ENCODE measurements around the gene DLGAP1.
A peak's percentile ranks its signal among the peaks of the same experiment; 100 is the strongest.

Gene DLGAP1

DNA sequence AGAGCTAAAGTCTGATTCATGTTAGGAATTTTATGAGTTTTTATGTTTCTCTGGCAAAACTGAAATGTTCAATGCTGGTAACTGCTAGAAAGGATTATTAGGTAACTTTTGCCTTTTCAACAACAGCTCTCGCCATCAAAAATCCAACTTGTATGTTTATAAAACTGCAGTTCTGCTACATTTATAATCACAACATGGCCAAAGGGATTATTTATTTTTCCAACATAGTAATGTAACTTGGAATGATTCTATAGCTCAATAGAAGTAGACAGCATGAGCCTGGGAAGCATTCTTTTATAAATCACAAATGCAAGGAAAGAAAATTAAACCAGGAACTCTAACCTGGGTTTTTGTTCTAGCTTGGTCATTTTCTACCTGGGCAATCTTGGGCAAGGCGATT, 534.3 kb downstream of the DLGAP1 start:
- Mint-ChIP-seq H3K27ac (no peak overlapping the region), H3K4me3 (no peak overlapping the region), H3K9me3 (peaks cover 0 to 1% of the 10 kb centered on the region in 2 donors), H3K27me3 (peaks cover 4 to 17% of the 10 kb centered on the region in 2 donors), H3K36me3 (no peaks in the 10 kb centered on the region), H3K4me1 (peaks cover 0 to 3% of the 10 kb centered on the region in 2 donors)
- ATAC-seq (replicated peaks), result no peak
- DNase-seq, result no peak

DNA sequence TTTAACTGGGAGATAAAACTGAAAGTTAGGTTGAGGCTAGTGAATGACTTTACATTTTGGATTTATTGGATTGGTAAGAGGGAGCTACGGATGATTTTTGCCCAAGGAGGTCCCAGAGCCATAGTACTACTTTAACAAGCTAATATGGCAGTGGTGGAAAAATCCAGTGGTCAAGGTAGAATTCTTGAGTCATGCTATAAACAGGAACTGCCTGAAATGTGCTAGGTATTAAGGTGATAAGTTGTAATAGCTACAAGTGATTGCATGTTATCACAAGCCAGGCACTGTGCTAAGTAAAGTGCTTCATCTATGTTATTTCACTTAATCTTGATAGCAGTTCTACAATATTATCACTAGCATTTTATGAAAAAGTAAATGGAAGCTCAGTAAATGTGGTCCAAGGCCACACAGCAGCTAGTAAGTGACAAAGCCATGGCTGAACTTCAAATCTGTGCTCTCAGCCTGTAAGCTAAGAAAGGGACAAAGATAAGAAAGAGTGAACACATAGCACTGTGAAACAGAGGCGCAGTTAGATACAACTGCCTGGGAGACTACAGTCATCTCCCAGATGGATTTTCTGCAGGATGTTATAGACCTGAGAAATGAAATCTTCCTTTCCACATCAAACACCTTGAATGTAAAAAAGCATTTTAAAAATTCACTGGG, 535.6 kb downstream of the DLGAP1 start:
- no peak for DNase-seq
- H3K27me3 Mint-ChIP-seq, result peaks cover 4 to 17% of the 10 kb centered on the region in 2 donors
- H3K36me3 Mint-ChIP-seq, result no peaks in the 10 kb centered on the region
- H3K4me1 Mint-ChIP-seq, result peaks cover 0 to 3% of the 10 kb centered on the region in 2 donors
- H3K27ac Mint-ChIP-seq, result no peak overlapping the region
- peaks cover 0 to 1% of the 10 kb centered on the region in 2 donors for H3K9me3 Mint-ChIP-seq
- H3K4me3 Mint-ChIP-seq, result no peak overlapping the region
- ATAC-seq (replicated peaks), result no peak

DNA sequence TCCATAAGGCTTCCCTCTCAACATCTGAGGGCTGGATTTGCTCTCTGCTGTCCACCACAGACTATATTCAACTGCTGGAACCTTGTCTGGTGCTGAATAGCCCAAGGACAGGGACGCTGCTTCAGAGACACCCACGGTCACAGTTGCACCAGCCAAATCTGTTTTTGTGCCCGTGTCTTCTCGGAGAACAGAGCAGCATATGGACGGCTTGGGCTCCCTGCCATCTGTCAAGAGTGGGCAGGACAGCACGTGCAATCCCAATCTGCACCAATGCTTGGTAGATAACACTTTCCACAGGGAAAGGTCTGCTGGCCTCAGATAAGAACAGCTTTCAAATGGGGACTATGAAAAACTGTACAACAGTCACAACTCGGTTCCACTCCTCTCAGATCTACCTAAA, 539.0 kb downstream of the DLGAP1 start:
- Mint-ChIP-seq H3K36me3 (no peaks in the 10 kb centered on the region), H3K27ac (no peak overlapping the region), H3K27me3 (peaks cover 4 to 12% of the 10 kb centered on the region in 2 donors), H3K9me3 (peaks cover 0 to 1% of the 10 kb centered on the region in 2 donors), H3K4me3 (no peak overlapping the region), H3K4me1 (no peaks in the 10 kb centered on the region)
- ATAC-seq (replicated peaks) (no peak), DNase-seq (no peak)

DNA sequence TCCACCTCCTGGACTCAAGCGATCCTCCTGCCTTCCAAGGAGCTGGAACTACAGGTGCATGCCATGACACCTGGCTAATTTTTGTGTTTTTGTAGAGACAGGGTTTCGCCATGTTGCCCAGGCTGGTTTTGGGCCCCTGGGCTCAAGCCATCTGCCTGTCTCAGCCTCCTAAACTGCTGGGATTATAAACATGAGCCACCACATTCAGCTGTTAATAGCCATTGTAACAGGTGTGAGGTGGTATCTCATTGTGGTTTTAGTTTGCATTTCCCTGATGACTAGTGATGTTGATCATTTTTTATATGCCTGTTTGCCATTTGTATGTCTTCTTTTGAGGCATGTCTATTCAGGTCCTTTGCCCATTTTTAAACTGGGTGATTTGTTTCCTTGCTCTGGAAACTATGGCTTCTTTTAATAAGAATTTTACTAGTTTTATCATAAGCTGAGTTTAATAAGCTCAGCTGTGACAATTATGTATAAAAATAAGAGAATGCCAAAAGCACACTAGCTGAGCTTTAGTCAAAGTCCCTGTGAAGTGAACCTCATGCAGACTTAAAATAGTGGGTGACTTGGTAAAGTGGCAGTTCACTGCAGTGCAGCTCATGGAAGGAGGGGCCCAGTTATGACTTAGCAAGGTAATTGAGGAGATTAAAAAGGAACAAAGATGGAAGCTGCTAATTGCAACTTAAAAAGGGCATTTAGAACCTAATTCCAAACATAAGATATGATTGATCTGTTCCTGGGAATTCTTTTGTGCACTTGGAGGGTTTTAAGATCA, 540.1 kb downstream of the DLGAP1 start:
- no peaks in the 10 kb centered on the region for H3K36me3 Mint-ChIP-seq
- peaks cover 4 to 7% of the 10 kb centered on the region in 2 donors for H3K27me3 Mint-ChIP-seq
- DNase-seq (no peak), ATAC-seq (replicated peaks) (no peak)
- H3K27ac Mint-ChIP-seq, result no peak overlapping the region
- no peaks in the 10 kb centered on the region for H3K4me1 Mint-ChIP-seq
- H3K9me3 Mint-ChIP-seq, result peaks cover 0 to 1% of the 10 kb centered on the region in 2 donors
- H3K4me3 Mint-ChIP-seq, result no peak overlapping the region

DNA sequence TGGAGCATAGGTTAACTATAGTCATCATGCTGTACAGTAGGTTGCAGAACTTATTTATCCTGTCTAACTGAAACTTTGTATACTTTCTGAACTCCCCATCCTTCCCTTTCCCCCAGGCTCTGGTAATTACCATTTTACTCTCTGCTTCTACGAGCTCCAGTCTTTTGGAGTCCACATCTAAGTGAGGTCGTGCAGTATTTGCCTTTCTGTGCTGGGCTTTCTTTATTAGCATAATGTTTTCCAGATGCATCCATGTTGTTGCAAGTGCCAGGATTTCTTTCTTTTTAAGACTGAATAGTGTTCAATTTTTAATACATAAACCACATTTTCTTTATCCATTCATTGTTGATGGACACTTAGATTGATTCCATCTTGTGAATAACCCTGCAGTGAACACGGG, 541.0 kb downstream of the DLGAP1 start:
- DNase-seq (no peak), ATAC-seq (replicated peaks) (no peak)
- Mint-ChIP-seq H3K4me3 (no peak overlapping the region), H3K27me3 (peaks cover 4 to 7% of the 10 kb centered on the region in 2 donors), H3K4me1 (no peaks in the 10 kb centered on the region), H3K9me3 (peaks cover 0 to 1% of the 10 kb centered on the region in 2 donors), H3K36me3 (no peaks in the 10 kb centered on the region), H3K27ac (peak overlapping the region; percentile 72)

DNA sequence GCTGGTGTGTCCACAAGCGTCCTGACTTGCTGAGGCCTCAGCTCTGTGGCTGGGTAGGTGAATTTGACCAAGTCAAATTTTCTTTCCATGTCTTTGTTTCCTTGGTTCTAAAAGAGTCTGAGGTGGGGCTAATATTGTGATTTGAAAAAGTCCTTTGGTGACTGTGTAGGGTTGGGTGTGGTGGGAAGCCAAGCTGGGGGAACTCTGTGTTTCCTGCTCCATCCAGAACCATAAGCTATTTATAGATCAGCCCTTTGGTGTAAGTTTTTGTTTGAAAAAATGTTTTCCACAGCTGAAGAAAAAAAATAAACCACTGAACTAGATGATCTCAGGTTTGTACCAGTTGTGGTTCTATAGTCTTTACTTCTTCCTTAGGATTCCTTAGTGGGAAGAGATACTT, 542.4 kb downstream of the DLGAP1 start:
- Mint-ChIP-seq H3K27ac (no peak overlapping the region), H3K4me3 (no peak overlapping the region), H3K36me3 (no peaks in the 10 kb centered on the region), H3K9me3 (no peaks in the 10 kb centered on the region), H3K4me1 (no peaks in the 10 kb centered on the region), H3K27me3 (peaks cover 0 to under 1% of the 10 kb centered on the region in 2 donors)
- ATAC-seq (replicated peaks) (no peak), DNase-seq (no peak)

DNA sequence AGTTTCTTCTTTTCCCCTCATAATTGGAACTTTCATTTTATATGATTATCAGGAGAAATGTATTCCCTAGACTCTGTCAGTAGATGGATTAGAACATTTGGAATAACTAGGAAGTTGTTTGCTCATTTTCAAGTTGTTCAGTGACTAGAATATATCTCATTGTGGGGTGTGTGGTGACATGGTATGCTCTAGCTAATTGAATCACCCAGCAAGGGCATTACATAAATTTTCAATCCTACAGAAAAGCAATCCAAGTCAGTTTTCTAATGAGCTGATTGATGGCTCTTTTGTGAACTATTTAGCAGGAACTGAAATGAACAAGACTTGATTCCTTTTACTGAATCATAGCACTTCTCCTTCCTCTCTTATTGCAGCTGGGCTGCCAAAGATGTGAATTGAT, 543.7 kb downstream of the DLGAP1 start:
- Mint-ChIP-seq H3K27ac (no peak overlapping the region), H3K9me3 (no peaks in the 10 kb centered on the region), H3K4me3 (no peak overlapping the region), H3K36me3 (no peaks in the 10 kb centered on the region), H3K4me1 (no peaks in the 10 kb centered on the region), H3K27me3 (peaks cover 0 to 5% of the 10 kb centered on the region in 2 donors)
- DNase-seq (no peak), ATAC-seq (replicated peaks) (no peak)

DNA sequence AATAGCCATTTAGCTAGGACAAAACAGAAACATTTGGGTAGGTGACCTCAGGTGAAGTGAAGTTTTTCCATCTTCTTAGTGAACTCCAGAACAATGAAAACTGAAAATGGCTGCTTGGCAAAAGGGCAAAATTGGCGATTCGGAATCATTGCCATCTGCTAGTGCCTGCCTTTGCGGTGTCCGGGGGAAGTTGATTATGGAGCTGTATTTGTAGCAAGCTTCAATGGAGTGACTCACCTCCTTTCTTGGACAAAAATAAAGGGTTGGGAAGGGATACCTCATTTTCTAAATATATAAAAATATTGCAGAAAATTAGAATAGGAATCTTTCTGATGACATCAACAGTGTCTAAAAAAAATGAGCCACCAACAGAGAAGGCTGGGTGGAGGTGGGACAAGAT, 544.6 kb downstream of the DLGAP1 start:
- no peak for DNase-seq
- Mint-ChIP-seq H3K4me3 (no peak overlapping the region), H3K4me1 (no peaks in the 10 kb centered on the region), H3K27ac (no peak overlapping the region), H3K36me3 (no peaks in the 10 kb centered on the region), H3K9me3 (no peaks in the 10 kb centered on the region), H3K27me3 (peaks cover 0 to 5% of the 10 kb centered on the region in 2 donors)
- no peak for ATAC-seq (replicated peaks)

DNA sequence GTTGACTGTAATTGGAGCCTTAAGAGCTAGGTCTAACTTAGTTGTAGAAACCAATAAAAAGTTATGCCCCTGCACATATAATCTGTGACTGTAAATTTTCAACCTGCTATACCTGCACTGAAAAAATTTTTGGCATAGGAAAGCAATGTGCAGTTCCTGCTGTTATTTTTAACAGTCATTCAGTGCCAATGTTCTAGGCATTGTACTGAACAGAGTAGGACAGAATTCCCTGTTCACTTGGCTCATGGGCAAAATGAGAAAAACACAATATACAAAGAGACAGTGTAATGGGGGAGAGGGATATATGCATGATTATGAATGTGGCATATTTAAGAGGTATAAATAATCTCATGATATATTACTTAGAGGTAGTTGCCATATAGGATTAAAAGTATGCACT, 547.2 kb downstream of the DLGAP1 start:
- DNase-seq, result no peak
- H3K4me3 Mint-ChIP-seq, result no peak overlapping the region
- H3K36me3 Mint-ChIP-seq, result no peaks in the 10 kb centered on the region
- H3K27me3 Mint-ChIP-seq, result peaks cover 0 to 5% of the 10 kb centered on the region in 2 donors
- no peaks in the 10 kb centered on the region for H3K9me3 Mint-ChIP-seq
- H3K4me1 Mint-ChIP-seq, result no peaks in the 10 kb centered on the region
- ATAC-seq (replicated peaks), result no peak
- no peak overlapping the region for H3K27ac Mint-ChIP-seq

DNA sequence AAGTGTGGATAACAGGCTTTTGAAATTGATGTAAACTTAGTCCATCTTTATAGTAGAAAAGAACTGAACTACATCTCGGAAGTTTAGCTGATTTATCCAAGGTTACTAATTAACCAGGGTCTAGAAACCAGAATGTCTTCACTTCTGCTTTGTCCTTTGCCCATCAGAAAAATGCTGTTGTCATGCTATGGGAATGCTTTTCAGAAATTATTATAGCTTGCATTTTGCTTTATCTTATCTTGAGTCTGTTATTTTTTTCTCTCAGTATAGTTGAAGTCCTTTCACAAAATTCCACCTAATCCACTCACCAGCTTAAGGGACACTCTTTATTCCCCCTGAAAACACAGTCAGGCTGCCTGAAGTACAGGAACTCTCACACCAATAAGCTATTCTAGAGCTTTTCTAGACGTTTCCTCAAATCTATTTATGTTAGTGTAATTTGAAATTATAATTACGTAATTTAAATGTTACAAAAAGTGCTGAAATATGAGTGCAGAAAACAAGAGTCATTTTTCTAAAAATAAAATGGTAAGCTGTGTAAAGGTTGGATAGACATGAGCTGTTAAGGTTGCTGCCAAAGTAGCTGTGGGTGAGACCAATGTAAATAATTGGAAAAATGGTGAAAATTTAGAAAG, 548.9 kb downstream of the DLGAP1 start:
- Mint-ChIP-seq H3K9me3 (no peaks in the 10 kb centered on the region), H3K27me3 (peaks cover 1 to 7% of the 10 kb centered on the region in 2 donors), H3K4me3 (no peak overlapping the region), H3K36me3 (no peaks in the 10 kb centered on the region), H3K4me1 (no peaks in the 10 kb centered on the region), H3K27ac (no peak overlapping the region)
- DNase-seq, result no peak
- ATAC-seq (replicated peaks), result no peak

DNA sequence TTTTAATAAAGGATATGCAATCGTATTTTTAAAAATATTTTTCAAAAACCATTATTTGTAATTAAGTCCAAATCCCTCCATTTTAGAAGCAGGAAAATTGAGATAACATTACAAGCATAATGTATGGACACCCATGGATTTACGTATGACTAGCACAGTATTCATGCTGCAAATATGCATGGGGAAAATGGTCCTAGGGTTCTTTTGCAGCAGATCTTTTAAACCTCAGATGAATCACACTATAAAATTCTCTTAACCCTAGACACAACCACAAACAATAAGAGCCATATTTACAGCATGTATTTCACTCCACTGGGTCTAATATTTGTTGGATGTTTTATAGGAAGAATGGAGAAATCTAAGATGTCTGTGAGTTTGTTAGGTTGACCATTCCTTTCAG, 551.8 kb downstream of the DLGAP1 start:
- H3K27me3 Mint-ChIP-seq, result peaks cover 5 to 11% of the 10 kb centered on the region in 2 donors
- no peak overlapping the region for H3K4me3 Mint-ChIP-seq
- no peaks in the 10 kb centered on the region for H3K4me1 Mint-ChIP-seq
- no peaks in the 10 kb centered on the region for H3K9me3 Mint-ChIP-seq
- no peak for ATAC-seq (replicated peaks)
- DNase-seq, result no peak
- H3K27ac Mint-ChIP-seq, result no peak overlapping the region
- no peaks in the 10 kb centered on the region for H3K36me3 Mint-ChIP-seq

DNA sequence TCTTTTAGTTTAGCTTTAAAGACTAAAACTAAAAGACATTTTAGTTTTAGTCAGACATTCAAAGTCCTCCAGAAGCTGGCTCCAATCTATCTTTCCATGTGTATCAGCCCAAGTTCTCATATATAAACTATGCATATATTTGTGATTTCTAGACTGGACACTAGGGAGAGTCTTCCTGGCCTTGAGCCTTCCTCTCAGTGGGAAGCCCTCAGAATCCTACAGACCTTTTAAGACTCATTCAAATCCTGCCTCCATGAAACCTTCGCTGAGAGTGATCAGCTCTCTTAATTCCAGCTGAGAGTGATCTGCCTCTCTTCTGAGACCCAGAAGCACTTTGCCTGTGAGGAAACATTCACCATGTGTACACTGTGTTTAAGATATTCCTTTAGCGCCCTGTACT, 552.4 kb downstream of the DLGAP1 start:
- no peak for ATAC-seq (replicated peaks)
- H3K36me3 Mint-ChIP-seq, result no peaks in the 10 kb centered on the region
- no peaks in the 10 kb centered on the region for H3K4me1 Mint-ChIP-seq
- H3K9me3 Mint-ChIP-seq, result no peaks in the 10 kb centered on the region
- H3K4me3 Mint-ChIP-seq, result no peak overlapping the region
- no peak overlapping the region for H3K27ac Mint-ChIP-seq
- DNase-seq, result no peak
- peaks cover 5 to 10% of the 10 kb centered on the region in 2 donors for H3K27me3 Mint-ChIP-seq

DNA sequence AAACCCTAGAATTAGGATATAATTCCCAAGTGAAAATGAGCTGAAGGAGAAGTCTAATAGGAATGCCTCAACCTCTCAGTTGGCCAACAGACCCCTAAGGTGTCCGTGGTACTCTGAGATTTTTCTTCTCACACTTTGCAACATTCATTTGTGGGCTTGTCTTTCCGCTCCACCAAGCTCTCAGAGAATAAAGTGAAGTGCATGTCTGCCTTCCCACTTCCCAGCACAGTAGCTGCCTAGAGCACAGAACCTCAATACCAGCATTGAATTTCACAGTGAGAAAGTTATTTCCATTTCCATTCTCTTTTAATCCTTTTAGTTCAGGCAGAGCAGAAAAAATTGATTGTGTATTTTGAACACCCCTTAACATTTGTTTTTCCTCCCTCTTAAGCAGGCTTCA, 553.3 kb downstream of the DLGAP1 start:
- no peak overlapping the region for H3K4me3 Mint-ChIP-seq
- ATAC-seq (replicated peaks) (no peak), DNase-seq (no peak)
- no peaks in the 10 kb centered on the region for H3K36me3 Mint-ChIP-seq
- no peaks in the 10 kb centered on the region for H3K4me1 Mint-ChIP-seq
- H3K27me3 Mint-ChIP-seq, result peaks cover 5 to 6% of the 10 kb centered on the region in 2 donors
- H3K9me3 Mint-ChIP-seq, result no peaks in the 10 kb centered on the region
- H3K27ac Mint-ChIP-seq, result no peak overlapping the region

DNA sequence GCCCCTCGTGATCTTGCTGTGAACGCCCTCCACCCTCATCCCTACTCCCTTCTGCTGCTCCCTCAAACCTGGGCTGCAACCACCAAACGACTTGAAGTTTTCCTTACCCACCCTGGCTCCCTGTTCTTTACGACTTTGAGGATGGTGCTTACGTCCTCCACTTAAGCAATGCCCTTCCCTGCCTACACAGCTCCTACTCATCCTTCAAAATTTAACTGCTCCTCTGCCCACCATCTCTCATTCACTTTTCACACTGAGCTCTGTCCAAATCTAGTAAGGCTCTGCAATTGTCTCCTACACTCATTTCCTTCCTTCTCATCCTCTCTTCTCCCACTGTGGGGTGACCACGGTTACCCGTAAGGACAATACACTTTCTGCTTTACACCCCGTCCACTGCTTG, 554.1 kb downstream of the DLGAP1 start:
- H3K4me1 Mint-ChIP-seq, result no peaks in the 10 kb centered on the region
- DNase-seq, result no peak
- H3K27me3 Mint-ChIP-seq, result peaks cover 5 to 6% of the 10 kb centered on the region in 2 donors
- no peaks in the 10 kb centered on the region for H3K36me3 Mint-ChIP-seq
- no peak for ATAC-seq (replicated peaks)
- H3K4me3 Mint-ChIP-seq, result no peak overlapping the region
- no peak overlapping the region for H3K27ac Mint-ChIP-seq
- no peaks in the 10 kb centered on the region for H3K9me3 Mint-ChIP-seq

DNA sequence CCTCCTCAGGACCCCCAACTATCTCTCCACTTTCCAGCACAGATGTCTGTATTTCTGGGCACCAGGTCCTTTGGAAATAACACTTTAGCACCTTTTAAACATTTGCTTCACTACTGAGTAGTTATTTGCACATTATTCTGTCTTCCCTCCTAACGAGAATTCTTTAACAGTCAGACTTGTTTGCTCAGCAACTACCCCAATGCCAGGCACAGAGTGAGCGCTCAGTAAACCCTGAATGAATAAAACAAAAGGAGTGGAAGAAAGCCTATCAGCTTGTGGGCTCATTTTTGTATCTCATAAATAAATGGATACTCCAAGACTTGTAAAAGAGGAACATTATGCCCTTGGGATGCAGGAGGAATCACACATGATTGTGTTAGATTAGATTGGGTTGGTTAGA, 554.8 kb downstream of the DLGAP1 start:
- no peak overlapping the region for H3K4me3 Mint-ChIP-seq
- H3K4me1 Mint-ChIP-seq, result no peaks in the 10 kb centered on the region
- no peaks in the 10 kb centered on the region for H3K9me3 Mint-ChIP-seq
- no peaks in the 10 kb centered on the region for H3K36me3 Mint-ChIP-seq
- peaks cover 5 to 6% of the 10 kb centered on the region in 2 donors for H3K27me3 Mint-ChIP-seq
- H3K27ac Mint-ChIP-seq, result no peak overlapping the region
- DNase-seq, result no peak
- no peak for ATAC-seq (replicated peaks)

All from stimulated activated naive B cell treated with anti-CD40 and anti-IgM and Interleukin-4, amounts not matched to agents 10 μg/mL and 1 μg/mL and 100 μg/mL, for 72 hours (primary cell).